Fibroblast of lung (primary cell): ENCODE results near the gene GAB2. TPM values are rescaled to one million over a fixed set of nuclear protein-coding genes. Genes with fewer than 3 reads are reported as not detected.

Source experiments
- DNase-seq, 2 donors: peaks; one replicate each; pipeline versions ENCODE4 v3.0.0 to v3.0.0-alpha.2; 2010; ENCODE audit warnings: low read depth in 2 of 2
- H2AFZ ChIP-seq: 2 replicates; pipeline ENCODE4 v1.5.1; 2012; ENCODE audit warnings: low read length, control low read depth, inconsistent platforms
- H3K27ac ChIP-seq: 2 replicates; pipeline ENCODE4 v1.5.1; 2011; ENCODE audit warnings: low read length, control low read depth; ENCODE audit not compliant: insufficient read depth
- H3K27me3 ChIP-seq: 2 replicates; pipeline ENCODE4 v1.5.1; 2011; ENCODE audit warnings: mild to moderate bottlenecking, low read length; ENCODE audit not compliant: control insufficient read depth, insufficient read depth
- H3K36me3 ChIP-seq: 2 replicates; pipeline ENCODE4 v1.5.1; 2011; ENCODE audit warnings: low read length; ENCODE audit not compliant: control insufficient read depth, insufficient read depth
- H3K4me1 ChIP-seq: 2 replicates; pipeline ENCODE4 v1.5.1; 2011; ENCODE audit warnings: low read length; ENCODE audit not compliant: control insufficient read depth, insufficient read depth; ENCODE audit errors: extremely low read depth
- H3K4me2 ChIP-seq: 2 replicates; pipeline ENCODE4 v1.5.1; 2011; ENCODE audit warnings: low read length, control low read depth; ENCODE audit not compliant: insufficient read depth; ENCODE audit errors: extremely low read depth
- H3K4me3 ChIP-seq, 4 experiments: fragments of 200-600 bp in 1 of 4; sonication (generic) in 1 of 4; replicated peaks in 1 of 4; 2 replicates each; pipeline ENCODE4 v1.5.1; 2011 to 2016; ENCODE audit warnings: low read length in 4 of 4, low read depth in 3 of 4, mild to moderate bottlenecking in 3 of 4, control low read depth in 2 of 4, inconsistent platforms in 1 of 4, mixed read lengths in 1 of 4; ENCODE audit not compliant: insufficient read depth in 1 of 4; ENCODE audit errors: control extremely low read depth in 1 of 4
- H3K79me2 ChIP-seq: 2 replicates; pipeline ENCODE4 v1.5.1; 2012; ENCODE audit warnings: mild to moderate bottlenecking, low read length, inconsistent platforms; ENCODE audit not compliant: control insufficient read depth, insufficient read depth
- H3K9ac ChIP-seq: 2 replicates; pipeline ENCODE4 v1.5.1; 2011; ENCODE audit warnings: mild to moderate bottlenecking, low read length, control low read depth; ENCODE audit not compliant: insufficient read depth
- H3K9me3 ChIP-seq: 2 replicates; pipeline ENCODE4 v1.5.1; 2012; ENCODE audit warnings: low read depth, low read length; ENCODE audit not compliant: control insufficient read depth, insufficient read depth
- H4K20me1 ChIP-seq: 2 replicates; pipeline ENCODE4 v1.5.1; 2011; ENCODE audit warnings: low read length; ENCODE audit not compliant: control insufficient read depth, insufficient read depth; ENCODE audit errors: extremely low read depth
- EZH2 ChIP-seq: IDR thresholded peaks from 2 replicates; pipeline ENCODE4 v1.5.1; 2012; ENCODE audit warnings: low read length, control low read depth, mild to moderate bottlenecking; ENCODE audit errors: missing control alignments
- polyA plus RNA-seq, 2 donors: library from polyadenylated mRNA; depleted of rRNA in 1 of 2; stranded (reverse) in 1 of 2; unstranded in 1 of 2; fragments of >200 nt; gene quantifications; 2 replicates each; pipeline ENCODE4 v1.2.1, GENCODE V29; 2011 to 2012; ENCODE audit warnings: missing spikeins in 1 of 2
- total RNA-seq: library from RNA; depleted of rRNA; stranded (reverse); fragments of >200 nt; gene quantifications from 2 replicates; pipeline ENCODE4 v1.2.1, GENCODE V29; 2014
- TF ChIP-seq, protein P1 (sequence below), 2 donors: IDR thresholded peaks in 1 of 2; conservative IDR thresholded peaks in 1 of 2; 1 replicate in 1 of 2; 2 replicates in 1 of 2; pipeline ENCODE4 v1.5.1; 2011 to 2012; ENCODE audit warnings: low read length in 2 of 2, control low read depth in 1 of 2, inconsistent platforms in 1 of 2, low read depth in 1 of 2, mild to moderate bottlenecking in 1 of 2

The GAB2 gene
- total and polyA plus RNA-seq, 2 donors (not counting 1 experiment from before 2014, with no cell fraction given) = 7.1 to 14.0 TPM

DNA sequence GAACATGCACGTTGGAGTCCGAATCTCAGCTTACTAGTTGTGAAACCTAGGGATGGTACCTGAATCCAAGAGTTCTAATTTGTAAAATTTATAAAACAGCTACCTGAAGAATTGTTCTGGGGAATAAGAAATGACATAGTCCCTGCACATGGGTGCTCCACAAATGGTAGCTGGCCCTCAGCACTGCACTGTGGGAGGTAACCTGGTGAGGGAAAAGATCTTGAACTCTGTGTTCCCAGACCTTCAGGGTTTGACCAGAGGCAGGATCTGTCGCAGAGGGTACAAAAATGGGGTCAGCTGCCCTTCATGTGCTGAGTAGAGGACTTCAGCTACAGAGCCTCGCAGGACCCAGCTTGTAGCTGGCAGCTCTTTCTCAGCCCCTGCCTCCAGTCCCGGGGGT, 155.4 kb downstream of the GAB2 start:
- Histone ChIP-seq H3K4me3 (no peak overlapping the region), H3K79me2 (no peaks in the 10 kb centered on the region), H3K9me3 (no peaks in the 10 kb centered on the region), H3K27ac (no peak overlapping the region), H3K36me3 (no peaks in the 10 kb centered on the region), H3K9ac (no peak overlapping the region), H3K4me1 (no peaks in the 10 kb centered on the region), H2AFZ (no peak overlapping the region), H4K20me1 (no peaks in the 10 kb centered on the region), H3K27me3 (no peaks in the 10 kb centered on the region), H3K4me2 (no peak overlapping the region)
- TF ChIP-seq, protein P1, sequence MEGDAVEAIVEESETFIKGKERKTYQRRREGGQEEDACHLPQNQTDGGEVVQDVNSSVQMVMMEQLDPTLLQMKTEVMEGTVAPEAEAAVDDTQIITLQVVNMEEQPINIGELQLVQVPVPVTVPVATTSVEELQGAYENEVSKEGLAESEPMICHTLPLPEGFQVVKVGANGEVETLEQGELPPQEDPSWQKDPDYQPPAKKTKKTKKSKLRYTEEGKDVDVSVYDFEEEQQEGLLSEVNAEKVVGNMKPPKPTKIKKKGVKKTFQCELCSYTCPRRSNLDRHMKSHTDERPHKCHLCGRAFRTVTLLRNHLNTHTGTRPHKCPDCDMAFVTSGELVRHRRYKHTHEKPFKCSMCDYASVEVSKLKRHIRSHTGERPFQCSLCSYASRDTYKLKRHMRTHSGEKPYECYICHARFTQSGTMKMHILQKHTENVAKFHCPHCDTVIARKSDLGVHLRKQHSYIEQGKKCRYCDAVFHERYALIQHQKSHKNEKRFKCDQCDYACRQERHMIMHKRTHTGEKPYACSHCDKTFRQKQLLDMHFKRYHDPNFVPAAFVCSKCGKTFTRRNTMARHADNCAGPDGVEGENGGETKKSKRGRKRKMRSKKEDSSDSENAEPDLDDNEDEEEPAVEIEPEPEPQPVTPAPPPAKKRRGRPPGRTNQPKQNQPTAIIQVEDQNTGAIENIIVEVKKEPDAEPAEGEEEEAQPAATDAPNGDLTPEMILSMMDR (conservative IDR thresholded peaks at IDR 0.05 in 1 of 2, IDR thresholded peaks at IDR 0.05 in 1 of 2; ENCODE audit: low read depth in 1 of 2, low read length in 2 of 2) = no peak
- no peak for TF ChIP-seq EZH2
- no peak for DNase-seq

DNA sequence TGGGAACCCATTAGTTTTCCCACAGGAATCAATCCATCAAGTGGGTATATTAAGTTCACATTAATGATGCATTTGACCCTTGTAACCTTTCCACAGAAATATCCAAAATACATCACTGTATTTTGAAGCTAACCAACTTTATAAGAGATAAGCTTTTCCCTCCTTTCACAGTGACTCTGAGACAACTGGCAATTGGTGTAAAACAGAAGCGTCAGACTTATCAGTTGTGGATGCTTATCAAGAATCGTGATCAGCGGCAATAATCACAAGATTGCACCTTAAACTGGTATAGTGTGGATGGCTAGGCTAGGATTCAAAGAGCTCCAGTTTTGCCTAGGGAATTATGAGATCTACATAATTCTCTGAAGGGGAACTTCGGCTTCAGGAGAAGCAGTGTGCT, 155.8 kb downstream of the GAB2 start:
- H3K27me3 ChIP-seq = no peaks in the 10 kb centered on the region
- no peaks in the 10 kb centered on the region for H3K9me3 ChIP-seq
- no peak overlapping the region for H2AFZ ChIP-seq
- H3K9ac ChIP-seq = no peak overlapping the region
- TF ChIP-seq, protein P1 (conservative IDR thresholded peaks at IDR 0.05 in 1 of 2, IDR thresholded peaks at IDR 0.05 in 1 of 2; ENCODE audit: low read depth in 1 of 2, low read length in 2 of 2) = no peak
- no peak for TF ChIP-seq EZH2
- no peaks in the 10 kb centered on the region for H4K20me1 ChIP-seq
- H3K36me3 ChIP-seq = no peaks in the 10 kb centered on the region
- H3K4me2 ChIP-seq = no peak overlapping the region
- no peak overlapping the region for H3K4me3 ChIP-seq
- no peak for DNase-seq
- no peaks in the 10 kb centered on the region for H3K4me1 ChIP-seq
- no peaks in the 10 kb centered on the region for H3K79me2 ChIP-seq
- no peak overlapping the region for H3K27ac ChIP-seq

DNA sequence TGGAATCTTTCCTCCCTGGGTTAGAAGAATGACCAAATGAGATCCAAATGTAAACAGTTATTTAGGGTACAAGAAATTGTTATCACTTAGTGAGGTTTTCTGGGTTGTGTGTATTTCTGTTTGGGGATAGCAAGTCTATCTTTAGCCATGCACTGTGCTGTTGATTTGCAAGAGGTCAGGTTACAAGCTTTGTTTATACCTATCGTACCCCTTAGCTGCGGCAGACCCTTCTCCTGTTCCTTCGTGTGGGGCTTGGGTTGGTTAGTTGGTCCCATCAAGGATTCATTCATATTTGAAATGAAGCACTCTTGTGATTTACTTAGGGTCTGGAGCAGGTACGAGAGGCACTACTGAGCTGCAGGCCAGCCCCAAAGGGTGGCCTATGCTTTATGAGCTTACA, 156.3 kb downstream of the GAB2 start:
- H3K4me2 ChIP-seq = no peak overlapping the region
- H4K20me1 ChIP-seq = no peaks in the 10 kb centered on the region
- H3K27ac ChIP-seq = no peak overlapping the region
- H3K79me2 ChIP-seq = no peaks in the 10 kb centered on the region
- no peak overlapping the region for H3K9ac ChIP-seq
- no peak overlapping the region for H3K4me3 ChIP-seq
- H3K36me3 ChIP-seq = no peaks in the 10 kb centered on the region
- H2AFZ ChIP-seq = no peak overlapping the region
- no peaks in the 10 kb centered on the region for H3K4me1 ChIP-seq
- DNase-seq = no peak
- no peaks in the 10 kb centered on the region for H3K9me3 ChIP-seq
- TF ChIP-seq, protein P1 (conservative IDR thresholded peaks at IDR 0.05 in 1 of 2, IDR thresholded peaks at IDR 0.05 in 1 of 2; ENCODE audit: low read depth in 1 of 2, low read length in 2 of 2) = no peak
- no peak for TF ChIP-seq EZH2
- no peaks in the 10 kb centered on the region for H3K27me3 ChIP-seq
